IMR-90 (cell line): ENCODE measurements around the gene AHDC1. TPM values are rescaled to one million over a fixed set of nuclear protein-coding genes. Genes with fewer than 3 reads are reported as not detected.

ENCODE experiments used
- ATAC-seq: fragments of 200-7000 bp; cut with Tn5 transposase; 2 replicates; pipeline ENCODE4 v1.9.1; 2020; ENCODE audit warnings: low read depth, mild to moderate bottlenecking, moderate library complexity
- BruUV-seq: library from RNA; stranded (reverse); fragments of 400-500 nt; replicated peaks from 2 replicates; lab custom pipeline; 2021; lab: Mats Ljungman, UMichigan
- CTCF ChIA-PET: fragments of 300-600 bp; formaldehyde crosslinking; extraction: SDS; loops from one replicate; lab custom pipeline; 2021; ENCODE audit warnings: antibody characterized with exemption; lab: Yijun Ruan, JAX
- POLR2A ChIA-PET: fragments of 300-600 bp; sonication (Branson Sonifier 250); formaldehyde crosslinking; loops from one replicate; lab custom pipeline; 2022; ENCODE audit warnings: antibody characterized with exemption; ENCODE audit not compliant: unreplicated experiment; lab: Charles Lee
- DNase-seq: peaks from one replicate; pipeline ENCODE4 v3.0.0; 2013
- H2AFZ ChIP-seq: replicated peaks from 2 replicates; pipeline ENCODE3; 2013; ENCODE audit warnings: low read length, mild to moderate bottlenecking; ENCODE audit not compliant: poor library complexity
- H2AK5ac ChIP-seq: 2 replicates; pipeline ENCODE4 v1.6.1; 2013; ENCODE audit warnings: low read depth, low read length, inconsistent platforms
- H2AK9ac ChIP-seq: replicated peaks from 2 replicates; pipeline ENCODE3; 2013; ENCODE audit warnings: mild to moderate bottlenecking, low read depth, low read length, moderate library complexity; ENCODE audit not compliant: poor library complexity
- H2BK120ac ChIP-seq: 2 replicates; pipeline ENCODE4 v1.6.1; 2013; ENCODE audit warnings: low read depth, low read length, inconsistent platforms
- H2BK15ac ChIP-seq: 3 replicates; pipeline ENCODE4 v1.6.1; 2013; ENCODE audit warnings: low read depth, low read length, inconsistent platforms
- H2BK20ac ChIP-seq: 2 replicates; pipeline ENCODE4 v1.6.1; 2013; ENCODE audit warnings: low read depth, mild to moderate bottlenecking, inconsistent platforms, low read length, moderate library complexity
- H2BK5ac ChIP-seq: 2 replicates; pipeline ENCODE4 v1.6.1; 2013; ENCODE audit warnings: mild to moderate bottlenecking, low read depth, low read length, inconsistent platforms; ENCODE audit not compliant: poor library complexity, severe bottlenecking
- H3K14ac ChIP-seq: replicated peaks from 2 replicates; pipeline ENCODE4 v1.6.1; 2013; ENCODE audit warnings: low read depth, low read length, inconsistent platforms
- H3K18ac ChIP-seq: 2 replicates; pipeline ENCODE4 v1.6.1; 2013; ENCODE audit warnings: low read depth, low read length, control low read depth
- H3K23ac ChIP-seq: 2 replicates; pipeline ENCODE4 v1.6.1; 2013; ENCODE audit warnings: low read depth, low read length, inconsistent platforms
- H3K27ac ChIP-seq: 2 replicates; pipeline ENCODE4 v1.5.1; 2013; ENCODE audit warnings: mild to moderate bottlenecking, control low read depth, low read length; ENCODE audit not compliant: insufficient read depth
- H3K27me3 ChIP-seq: 2 replicates; pipeline ENCODE4 v1.6.1; 2013; ENCODE audit warnings: low read length; ENCODE audit not compliant: control insufficient read depth, insufficient read depth
- H3K36me3 ChIP-seq: 2 replicates; pipeline ENCODE4 v1.6.1; 2013; ENCODE audit warnings: low read length, mixed read lengths; ENCODE audit not compliant: control insufficient read depth, insufficient read depth
- H3K4ac ChIP-seq: 2 replicates; pipeline ENCODE4 v1.6.1; 2013; ENCODE audit warnings: low read depth, low read length, inconsistent platforms
- H3K4me1 ChIP-seq: 2 replicates; pipeline ENCODE4 v1.6.1; 2013; ENCODE audit warnings: low read length, mixed read lengths; ENCODE audit not compliant: control insufficient read depth, insufficient read depth
- H3K4me2 ChIP-seq: 2 replicates; pipeline ENCODE4 v1.6.1; 2013; ENCODE audit warnings: low read depth, mild to moderate bottlenecking, control low read depth, low read length, moderate library complexity
- H3K4me3 ChIP-seq: 2 replicates; pipeline ENCODE4 v1.5.1; 2013; ENCODE audit warnings: low read depth, mild to moderate bottlenecking, control low read depth, low read length, moderate library complexity; ENCODE audit not compliant: insufficient read depth
- H3K56ac ChIP-seq: 2 replicates; pipeline ENCODE4 v1.6.1; 2013; ENCODE audit warnings: low read length, inconsistent platforms; ENCODE audit not compliant: insufficient read depth; ENCODE audit errors: extremely low read depth
- H3K79me1 ChIP-seq, 2 experiments: 2 replicates each; pipeline ENCODE4 v1.6.1; 2013; ENCODE audit warnings: low read length in 2 of 2, inconsistent platforms in 1 of 2, low read depth in 1 of 2
- H3K9ac ChIP-seq: 2 replicates; pipeline ENCODE4 v1.6.1; 2013; ENCODE audit warnings: low read depth, low read length, control low read depth
- H3K9me1 ChIP-seq: 2 replicates; pipeline ENCODE4 v1.6.1; 2013; ENCODE audit warnings: low read length, inconsistent platforms; ENCODE audit not compliant: insufficient read depth
- H3K9me3 ChIP-seq: 2 replicates; pipeline ENCODE4 v1.6.1; 2013; ENCODE audit warnings: low read length; ENCODE audit not compliant: control insufficient read depth, insufficient read depth
- H4K20me1 ChIP-seq: 2 replicates; pipeline ENCODE4 v1.6.1; 2013; ENCODE audit warnings: low read length, inconsistent platforms; ENCODE audit not compliant: insufficient read depth
- H4K5ac ChIP-seq: 2 replicates; pipeline ENCODE4 v1.6.1; 2013; ENCODE audit warnings: mild to moderate bottlenecking, low read depth, low read length, control low read depth
- H4K8ac ChIP-seq, 2 experiments: 2 replicates each; pipeline ENCODE4 v1.6.1; 2013; ENCODE audit warnings: low read depth in 2 of 2, low read length in 2 of 2, control low read depth in 1 of 2, inconsistent platforms in 1 of 2
- H4K91ac ChIP-seq: 2 replicates; pipeline ENCODE4 v1.6.1; 2013; ENCODE audit warnings: low read depth, low read length, inconsistent platforms; ENCODE audit not compliant: insufficient read depth
- BHLHE40 ChIP-seq: fragments of 150-350 bp; IDR thresholded peaks from 2 replicates; pipeline ENCODE4 v1.6.1; 2016; ENCODE audit warnings: mild to moderate bottlenecking, low read depth, low read length
- WGBS, 2 experiments: methylation state at CpG; one replicate each; pipeline versions ENCODE4 v1.1.5 to v1.1.7; 2013; ENCODE audit warnings: missing lambda C conversion rate in 2 of 2; ENCODE audit not compliant: insufficient read length in 1 of 2; ENCODE audit errors: extremely low coverage in 2 of 2; 5-methylcytosine and 5-hydroxymethylcytosine counted together
- dilution Hi-C: fragments of 300-500 bp; cut with HindIII; formaldehyde crosslinking; loops from one replicate; pipeline ENCODE4 v1.14.3; 2018; ENCODE audit warnings: low sequenced_read_pairs; ENCODE audit not compliant: unreplicated experiment
- in situ Hi-C: fragments of 300-500 bp; cut with MboI; formaldehyde crosslinking; loops from 3 replicates; pipeline ENCODE4 v1.14.3; 2019; ENCODE audit warnings: low sequenced_read_pairs, inconsistent platforms, mixed read lengths
- intact Hi-C: fragments of 100-400 bp; cut with micrococcal nuclease; formaldehyde crosslinking; loops from 2 replicates; pipeline ENCODE4 v1.10.0; 2022
- polyA plus RNA-seq, 3 experiments: library from polyadenylated mRNA; depleted of rRNA; stranded (reverse); fragments of >200 nt; gene quantifications; 2 replicates each; pipeline ENCODE4 v1.2.3, GENCODE V29; 2012; ENCODE audit warnings: low replicate concordance in 1 of 3
- total RNA-seq: library from RNA; depleted of rRNA; stranded (reverse); fragments of >200 nt; gene quantifications from 2 replicates; pipeline ENCODE4 v1.2.3, GENCODE V29; 2012

AHDC1 gene
- total and polyA plus RNA-seq, 2 of the 4 experiments (the other 2 are of a cell fraction), result 2.0 to 11.6 TPM

DNA sequence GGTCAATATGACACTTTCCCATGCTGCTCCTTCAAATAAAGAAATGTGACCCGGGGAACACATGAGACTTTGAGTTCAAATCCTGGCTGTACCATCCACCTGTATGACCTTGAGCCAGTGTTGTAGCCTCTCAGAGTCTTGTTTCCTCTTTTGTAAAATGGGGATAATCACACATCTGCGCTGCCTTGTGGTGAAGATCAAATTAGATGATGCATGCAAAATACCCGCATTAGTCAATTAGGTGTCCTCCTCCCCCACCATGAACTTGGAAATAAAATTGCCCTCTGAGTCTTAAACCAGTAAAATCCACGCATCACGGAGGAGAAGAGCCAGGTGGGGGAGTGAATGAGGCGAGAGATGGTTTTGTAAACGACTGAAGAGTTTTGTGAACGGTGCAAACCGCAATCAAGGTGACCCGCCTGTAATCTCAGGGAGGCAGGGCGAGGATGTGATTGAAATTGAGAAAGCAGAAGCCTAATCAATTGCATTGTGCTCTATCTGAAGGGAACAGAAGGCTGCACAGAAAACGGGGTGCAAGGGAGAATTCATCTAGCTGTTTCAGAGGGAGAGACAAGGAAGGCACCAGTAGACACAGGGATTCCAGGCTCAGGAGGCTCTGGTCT is 5.8 kb upstream of the AHDC1 start:
- Histone ChIP-seq H4K91ac (no peak overlapping the region), H3K4me3 (no peak overlapping the region), H3K23ac (no peak overlapping the region), H3K4me1 (no peaks in the 10 kb centered on the region; the same call in 1 of the 2 replicates), H2BK120ac (no peak overlapping the region), H3K9me3 (no peaks in the 10 kb centered on the region), H2BK5ac (no peak overlapping the region), H3K14ac (no peak overlapping the region), H3K9me1 (no peaks in the 10 kb centered on the region), H3K4me2 (no peak overlapping the region), H3K18ac (no peak overlapping the region), H2AFZ (no peak overlapping the region), H3K9ac (no peak overlapping the region), H2BK15ac (no peak overlapping the region), H3K27me3 (peaks cover 37% of the 10 kb centered on the region), H4K5ac (no peak overlapping the region), H2AK5ac (no peak overlapping the region), H3K4ac (no peak overlapping the region), H3K56ac (no peak overlapping the region), H4K20me1 (no peaks in the 10 kb centered on the region), H2BK20ac (no peak overlapping the region), H3K27ac (no peak overlapping the region), H3K79me1 (no peaks in the 10 kb centered on the region), H4K8ac (no peak overlapping the region), H2AK9ac (no peak overlapping the region), H3K36me3 (no peaks in the 10 kb centered on the region)
- POLR2A ChIA-PET, result no interaction called here
- DNase-seq (no peak), ATAC-seq (no peak)
- intact Hi-C loops (no loop called here), in situ Hi-C loops (loop anchor here (5.0 kb wide), 3 partner anchors 53 to 307 kb away; no protein-coding TSS in a partner anchor), dilution Hi-C loops (no loop called here)
- BruUV-seq, result no TSS peak
- CTCF ChIA-PET, result interaction anchor here (1.0 kb wide), 1 partner anchor 60 kb away, joined by 3 read pairs; no protein-coding TSS in a partner anchor
- 53% methylated on average over 8 of the region's 12 CpGs; no CpG with 5 or more reads in 1 of the 2 experiments for WGBS, 2 experiments
- TF ChIP-seq BHLHE40, result no peak
